HS-5 (cell line): ENCODE measurements around the gene GNB5.
A peak's percentile ranks its signal among the peaks of the same experiment; 100 is the strongest.
"Not testable (repeated sequence)": the region's sequence is repeated elsewhere in the genome, so short reads cannot be mapped to it uniquely, and the experiment has no call there.

Experiments used
- DNase-seq: peaks from one replicate; pipeline ENCODE4 v3.0.0-alpha.2; 2012; ENCODE audit warnings: low read depth

Gene GNB5

DNA sequence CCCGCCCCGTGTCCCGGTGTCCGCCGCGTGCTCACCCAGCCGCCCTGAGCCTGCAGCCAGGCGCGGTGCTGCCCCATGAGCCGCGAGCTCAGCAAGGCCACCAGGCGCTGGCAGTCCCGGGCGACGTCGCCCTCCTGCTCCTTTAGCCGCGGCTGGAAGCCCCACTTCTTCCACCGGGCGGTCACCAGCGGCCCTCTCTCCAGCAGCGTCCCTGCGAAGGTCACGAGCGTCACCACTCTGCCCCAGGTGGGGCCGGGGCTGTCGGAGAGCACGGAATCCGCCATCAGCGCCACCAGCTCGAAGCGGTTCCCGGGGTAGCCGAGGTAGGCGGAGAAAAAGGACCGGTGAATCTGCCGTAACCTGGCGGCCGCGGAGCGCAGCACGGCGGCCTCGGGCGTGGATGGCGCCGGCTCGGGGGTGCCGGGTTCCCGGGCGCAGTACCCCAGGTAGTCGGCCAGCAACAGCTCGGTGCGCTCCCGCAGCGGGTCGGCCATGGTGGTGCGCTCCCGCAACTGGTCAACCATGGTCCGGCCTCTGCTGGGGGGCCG lies 78.9 kb downstream of the GNB5 start:
- no peak for DNase-seq

DNA sequence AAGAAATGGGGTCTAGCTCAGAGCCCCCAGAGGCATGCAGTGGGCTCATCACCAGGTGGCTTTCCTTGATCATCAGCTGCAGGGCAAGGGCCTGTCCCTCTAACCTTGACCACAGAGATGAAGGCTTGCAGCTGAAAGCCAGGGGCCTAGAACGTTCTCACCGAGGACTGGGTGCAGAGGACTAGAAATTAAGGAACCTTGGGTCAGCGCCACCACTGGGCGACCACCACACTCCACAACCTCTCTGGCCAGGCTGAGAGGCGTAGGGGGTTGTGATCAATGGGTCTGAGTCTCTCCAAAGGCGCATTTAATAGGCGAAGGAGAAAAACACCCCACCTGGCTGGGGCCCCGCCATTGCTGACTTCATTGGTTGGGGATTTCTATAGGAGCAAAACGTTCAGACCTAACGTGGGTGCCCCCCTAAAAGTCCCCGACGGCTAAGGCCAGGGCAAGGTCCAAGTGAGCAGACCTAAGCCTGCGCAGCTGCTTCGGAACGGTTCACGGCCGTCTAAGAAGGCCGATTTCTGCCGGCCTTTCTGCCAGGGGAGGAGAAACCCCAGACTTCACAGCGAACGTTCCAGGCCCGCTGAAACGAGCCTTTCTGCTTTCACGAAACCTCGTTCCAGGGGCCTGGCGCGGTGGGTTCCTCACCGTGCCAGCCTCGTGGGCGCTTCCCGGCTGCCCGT lies 79.5 kb downstream of the GNB5 start:
- DNase-seq = no peak

DNA sequence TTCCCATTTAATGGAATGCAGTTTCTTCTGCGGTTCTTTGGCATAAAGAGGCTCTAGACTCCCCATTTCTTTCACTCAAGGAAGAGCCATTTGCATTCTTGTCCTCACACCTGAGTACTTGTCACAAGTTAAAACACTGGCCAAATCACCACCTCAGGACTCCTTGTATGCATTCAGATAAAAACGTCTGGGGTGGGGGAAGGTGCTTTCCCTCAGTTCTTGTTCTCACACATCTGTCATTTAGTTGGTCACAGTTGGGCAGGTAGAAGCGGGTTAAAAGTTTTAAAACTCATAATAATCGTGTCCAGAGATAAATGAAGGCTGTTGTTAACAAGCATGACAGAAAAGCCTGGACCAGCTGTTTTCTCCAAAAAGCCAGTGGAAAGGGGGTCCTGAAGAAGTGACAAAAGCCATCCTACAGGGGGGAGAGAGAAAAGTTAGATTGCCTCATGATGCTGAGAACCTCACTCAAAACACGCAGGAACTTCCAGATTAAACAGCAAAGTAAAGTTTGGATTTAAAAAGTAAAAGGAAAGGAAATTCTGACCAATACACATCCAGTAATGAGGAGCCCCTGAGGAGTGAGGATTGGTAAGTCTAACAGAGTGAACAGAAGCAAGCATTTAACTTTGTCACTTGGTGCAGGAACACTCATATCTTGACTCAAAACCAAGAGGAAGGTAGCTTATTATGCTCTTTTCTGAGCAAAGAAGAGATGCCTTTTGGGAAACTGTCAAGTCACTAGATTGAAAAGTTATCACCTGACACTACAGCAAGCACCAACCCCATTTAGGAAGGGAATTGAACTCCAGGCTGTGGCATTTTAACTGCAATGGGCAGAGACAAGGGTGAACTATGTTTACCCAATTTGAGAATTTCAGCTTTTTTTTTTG lies 81.4 kb downstream of the GNB5 start:
- no peak for DNase-seq

- no peak for DNase-seq
Observed at GRCh38 chr15:52107238-52107637, 84.0 kb downstream of the GNB5 start.

GRCh38 chr15:52106641-52107040 lies 84.6 kb downstream of the GNB5 start:
- no peak for DNase-seq

DNA sequence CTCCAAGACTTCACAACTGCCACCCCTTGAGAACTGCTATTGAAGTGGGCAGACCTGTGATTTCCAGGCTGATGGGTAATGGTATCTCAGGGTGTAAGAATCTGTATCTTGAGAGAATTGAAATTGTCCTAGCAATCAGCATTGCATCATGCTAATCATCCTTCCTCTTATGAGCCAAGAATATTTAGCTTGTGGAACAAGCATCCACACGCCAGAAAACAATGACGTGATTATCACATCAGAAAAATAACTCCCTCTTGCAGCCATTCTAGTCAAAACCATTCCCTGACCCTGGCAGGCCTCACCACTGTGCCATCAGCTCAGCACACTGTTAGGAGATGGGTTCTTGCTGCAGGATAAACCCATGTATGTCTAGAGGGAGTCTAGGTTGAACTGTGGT lies 85.3 kb downstream of the GNB5 start:
- no peak for DNase-seq

- DNase-seq = no peak
Observed at GRCh38 chr15:52104532-52105004, 86.6 kb downstream of the GNB5 start.

- DNase-seq = peak; percentile 84
Observed at GRCh38 chr15:52103217-52104207, 87.7 kb downstream of the GNB5 start.

- no peak for DNase-seq
Observed at GRCh38 chr15:52102463-52102862, 88.7 kb downstream of the GNB5 start.

- DNase-seq = no peak
Observed at GRCh38 chr15:52101542-52102323, 89.5 kb downstream of the GNB5 start.

- DNase-seq = no peak
Observed at GRCh38 chr15:52100807-52101442, 90.3 kb downstream of the GNB5 start.

DNA sequence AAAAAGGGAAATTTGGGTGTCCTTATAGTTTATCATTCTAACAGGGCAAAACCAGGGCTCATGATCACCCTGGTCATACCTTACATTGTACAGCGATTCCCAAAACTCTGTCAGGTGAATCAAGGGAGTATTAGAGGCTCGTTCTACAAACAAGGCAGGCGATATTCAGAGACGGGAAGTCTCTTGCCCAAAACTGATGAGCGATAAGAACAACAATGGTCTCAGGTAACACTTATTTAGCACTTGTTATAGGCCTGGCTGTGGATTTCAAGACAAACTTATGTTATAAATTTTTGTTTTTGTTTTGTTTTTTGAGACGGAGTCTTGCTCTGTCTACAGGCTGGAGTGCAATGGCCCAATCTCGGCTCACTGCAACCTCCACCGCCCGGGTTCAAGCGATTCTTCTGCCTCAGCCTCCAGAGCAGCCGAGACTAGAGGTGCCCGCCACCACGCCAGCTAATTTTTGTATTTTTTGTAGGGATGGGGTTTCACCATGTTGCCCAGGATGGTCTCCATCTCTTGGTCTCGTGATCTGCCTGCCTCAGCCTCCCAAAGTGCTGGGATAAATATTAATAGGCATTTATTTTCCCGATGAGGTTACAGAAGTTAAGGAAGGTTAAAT lies 91.4 kb downstream of the GNB5 start:
- DNase-seq = no peak

DNA sequence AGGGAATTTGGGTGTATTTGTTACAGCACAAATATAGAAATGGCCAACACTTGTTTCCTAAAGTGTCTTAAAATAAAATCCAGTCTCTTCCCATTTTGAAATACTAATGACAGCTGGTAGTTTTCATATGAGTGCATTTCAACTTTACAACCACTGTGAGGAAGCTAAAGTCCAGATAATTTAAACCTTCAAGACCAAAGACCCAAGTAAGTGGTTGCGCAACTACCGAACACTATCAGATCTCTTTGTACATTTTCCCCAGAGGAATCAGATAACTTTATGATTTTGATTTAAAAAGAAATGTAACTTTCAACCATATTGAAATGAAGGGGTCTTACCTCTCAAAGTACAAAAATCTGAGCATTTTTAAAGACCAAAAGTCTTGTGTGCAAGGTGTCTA lies 92.9 kb downstream of the GNB5 start:
- no peak for DNase-seq

GRCh38 chr15:52097180-52097579 lies 94.0 kb downstream of the GNB5 start:
- no peak for DNase-seq

DNA sequence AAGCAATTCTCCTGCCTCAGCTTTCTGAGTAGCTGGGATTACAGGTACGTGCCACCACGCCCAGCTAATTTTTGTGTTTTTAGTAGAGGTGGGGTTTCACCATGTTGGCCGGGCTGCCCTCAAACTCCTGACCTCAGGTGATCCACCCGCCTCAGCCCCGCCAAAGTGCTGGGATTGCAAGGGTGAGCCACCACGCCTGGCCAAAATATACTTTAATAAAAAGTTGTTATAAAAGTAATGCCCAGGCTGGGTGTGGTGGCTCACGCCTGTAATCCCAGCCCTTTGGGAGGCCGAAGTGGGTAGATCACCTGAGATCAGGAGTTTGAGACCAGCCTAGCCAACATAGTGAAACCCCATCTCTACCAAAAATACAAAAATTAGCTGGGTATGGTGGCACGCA lies 94.7 kb downstream of the GNB5 start:
- not testable (repeated sequence) for DNase-seq

GRCh38 chr15:52095597-52096262 lies 95.5 kb downstream of the GNB5 start:
- peak; percentile 95 for DNase-seq

DNA sequence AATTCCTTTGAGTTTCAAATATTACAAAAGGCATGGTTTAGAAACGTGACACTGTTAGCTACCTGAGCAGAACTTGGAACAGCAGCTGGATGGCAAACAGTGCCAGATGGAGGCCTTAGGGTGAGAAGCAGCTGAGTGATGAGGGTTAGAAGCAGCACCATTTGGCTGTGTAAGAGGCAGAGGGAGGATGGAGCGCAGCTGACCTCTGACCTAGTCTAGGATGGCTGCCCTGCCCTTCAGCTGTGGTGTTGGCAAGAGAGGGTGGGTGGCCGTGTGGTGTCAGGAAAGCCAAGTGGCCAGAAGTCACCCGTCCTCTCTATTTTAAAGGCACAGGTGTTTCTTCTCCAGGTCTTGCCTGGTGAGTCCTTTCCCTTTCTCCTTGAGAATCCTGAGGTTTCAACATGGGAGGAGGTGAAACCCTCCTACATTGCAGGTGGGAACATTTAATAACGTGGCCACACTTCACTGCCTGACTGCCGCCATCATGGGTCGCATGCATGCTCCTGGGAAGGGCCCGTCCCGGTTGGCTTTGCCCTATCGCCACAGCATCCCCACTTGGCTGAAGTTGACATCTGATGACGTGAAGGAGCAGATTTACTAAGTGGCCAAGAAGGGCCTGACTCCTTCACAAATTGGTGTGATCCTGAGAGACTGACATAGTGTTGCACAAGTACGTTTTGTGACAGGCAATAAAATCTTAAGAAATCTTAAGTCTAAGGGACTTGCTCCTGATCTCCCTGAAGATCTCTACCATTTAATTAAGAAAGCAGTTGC lies 96.2 kb downstream of the GNB5 start:
- no peak for DNase-seq
